ENCODE data around the gene GOLPH3L.
"Not testable (repeated sequence)": the region's sequence is repeated elsewhere in the genome, so short reads cannot be mapped to it uniquely, and the experiment has no call there.

The GOLPH3L gene

GRCh38 chr1:150688763-150689162, 8.2 kb downstream of the GOLPH3L start:
- no peak overlapping the region for H3K27ac Mint-ChIP-seq
- no peak overlapping the region for H3K4me3 Mint-ChIP-seq
- H3K27me3 Mint-ChIP-seq, result no peaks in the 10 kb centered on the region
- H3K4me1 Mint-ChIP-seq (ENCODE audit: low read depth), result no peaks in the 10 kb centered on the region
- intact Hi-C loops (cut with micrococcal nuclease), result no loop called here
- no peaks in the 10 kb centered on the region for H3K9me3 Mint-ChIP-seq
- peaks cover 41% of the 10 kb centered on the region for H3K36me3 Mint-ChIP-seq (ENCODE audit: low read depth)

DNA sequence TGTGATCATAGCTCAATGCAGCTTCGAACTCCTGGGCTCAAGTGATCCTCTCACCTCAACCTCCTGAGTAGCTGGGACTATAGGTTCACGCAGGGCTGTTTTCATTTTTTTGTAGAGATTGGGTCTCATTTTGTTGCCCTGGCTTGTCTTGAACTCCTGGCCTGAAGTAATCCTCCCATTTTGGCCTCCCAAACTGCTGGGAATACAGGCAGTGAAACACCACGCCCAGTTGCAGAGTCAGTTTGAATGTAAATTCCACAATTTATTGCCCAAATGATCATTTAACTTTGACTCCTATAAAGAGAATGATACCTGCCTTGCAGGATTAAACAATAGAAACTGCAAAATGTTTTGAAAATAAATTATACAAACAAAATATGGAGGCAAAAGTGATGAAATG, 10.7 kb downstream of the GOLPH3L start:
- peaks cover 30% of the 10 kb centered on the region for H3K36me3 Mint-ChIP-seq (ENCODE audit: low read depth)
- no peaks in the 10 kb centered on the region for H3K4me1 Mint-ChIP-seq (ENCODE audit: low read depth)
- H3K27me3 Mint-ChIP-seq, result no peaks in the 10 kb centered on the region
- no peaks in the 10 kb centered on the region for H3K9me3 Mint-ChIP-seq
- intact Hi-C loops (cut with micrococcal nuclease), result no loop called here
- no peak overlapping the region for H3K27ac Mint-ChIP-seq
- no peak overlapping the region for H3K4me3 Mint-ChIP-seq

GRCh38 chr1:150683914-150684313, 13.0 kb downstream of the GOLPH3L start:
- no peaks in the 10 kb centered on the region for H3K9me3 Mint-ChIP-seq
- H3K4me3 Mint-ChIP-seq, result no peak overlapping the region
- intact Hi-C loops (cut with micrococcal nuclease), result no loop called here
- H3K27me3 Mint-ChIP-seq, result no peaks in the 10 kb centered on the region
- no peak overlapping the region for H3K27ac Mint-ChIP-seq
- peaks cover 21% of the 10 kb centered on the region for H3K36me3 Mint-ChIP-seq (ENCODE audit: low read depth)
- no peaks in the 10 kb centered on the region for H3K4me1 Mint-ChIP-seq (ENCODE audit: low read depth)

- Mint-ChIP-seq H3K4me1 (ENCODE audit: low read depth) (no peaks in the 10 kb centered on the region), H3K27me3 (no peaks in the 10 kb centered on the region), H3K9me3 (no peaks in the 10 kb centered on the region), H3K27ac (no peak overlapping the region), H3K4me3 (no peak overlapping the region), H3K36me3 (ENCODE audit: low read depth) (peaks cover 5% of the 10 kb centered on the region)
- intact Hi-C loops (cut with micrococcal nuclease), result no loop called here
Measured at GRCh38 chr1:150678988-150679387, 18.0 kb downstream of the GOLPH3L start.

GRCh38 chr1:150674881-150675280, 22.1 kb downstream of the GOLPH3L start:
- Mint-ChIP-seq H3K27ac (no peak overlapping the region), H3K4me3 (no peak overlapping the region), H3K4me1 (ENCODE audit: low read depth) (no peaks in the 10 kb centered on the region), H3K36me3 (ENCODE audit: low read depth) (peaks cover 15% of the 10 kb centered on the region), H3K9me3 (no peaks in the 10 kb centered on the region), H3K27me3 (no peaks in the 10 kb centered on the region)
- intact Hi-C loops (cut with micrococcal nuclease), result no loop called here

DNA sequence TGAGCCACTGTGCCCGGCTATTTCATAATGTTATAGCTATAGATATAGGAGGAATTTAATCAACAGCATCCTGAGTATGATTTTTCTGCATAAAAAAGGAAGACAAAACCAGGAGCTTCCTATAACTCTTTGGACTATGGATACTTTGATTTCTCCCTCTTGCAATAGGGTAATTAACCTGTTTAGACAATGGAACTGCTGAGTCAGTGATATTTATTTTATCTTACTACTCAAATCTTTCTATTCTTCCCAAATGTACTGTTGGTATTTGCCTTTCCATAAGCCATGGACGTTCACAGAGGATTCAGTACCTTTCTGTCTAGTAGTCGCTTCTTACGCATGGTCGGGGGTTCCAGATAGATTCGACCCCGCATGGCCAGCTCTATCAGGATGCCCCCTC, 33.6 kb downstream of the GOLPH3L start:
- Mint-ChIP-seq H3K27me3 (no peaks in the 10 kb centered on the region), H3K36me3 (ENCODE audit: low read depth) (peaks cover 70% of the 10 kb centered on the region), H3K27ac (no peak overlapping the region), H3K4me3 (no peak overlapping the region), H3K9me3 (no peaks in the 10 kb centered on the region), H3K4me1 (ENCODE audit: low read depth) (peaks cover 12% of the 10 kb centered on the region)
- intact Hi-C loops (cut with micrococcal nuclease), result no loop called here

DNA sequence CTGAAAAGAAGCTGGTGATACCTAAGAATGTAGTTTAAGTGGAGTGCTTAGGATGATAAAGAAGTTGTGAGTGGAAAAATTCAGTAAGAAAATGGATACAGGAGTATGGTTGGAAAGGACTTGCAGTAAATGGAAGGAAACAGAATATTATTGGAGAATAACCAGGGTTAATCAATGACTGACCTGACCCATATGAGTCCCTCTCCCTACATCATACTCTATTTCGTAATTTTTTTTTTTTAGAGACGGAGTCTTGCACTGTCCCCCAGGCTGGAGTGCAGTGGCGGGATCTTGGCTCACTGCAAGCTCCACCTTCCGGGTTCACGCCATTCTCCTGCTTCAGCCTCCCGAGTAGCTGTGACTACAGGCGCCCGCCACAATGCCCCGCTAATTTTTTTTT, 34.1 kb downstream of the GOLPH3L start:
- H3K27ac Mint-ChIP-seq, result no peak overlapping the region
- intact Hi-C loops (cut with micrococcal nuclease), result no loop called here
- H3K27me3 Mint-ChIP-seq, result no peaks in the 10 kb centered on the region
- no peaks in the 10 kb centered on the region for H3K9me3 Mint-ChIP-seq
- no peak overlapping the region for H3K4me3 Mint-ChIP-seq
- peaks cover 13% of the 10 kb centered on the region for H3K4me1 Mint-ChIP-seq (ENCODE audit: low read depth)
- peaks cover 70% of the 10 kb centered on the region for H3K36me3 Mint-ChIP-seq (ENCODE audit: low read depth)

- H3K4me3 Mint-ChIP-seq, result no peak overlapping the region
- intact Hi-C loops (cut with micrococcal nuclease), result no loop called here
- peaks cover 12% of the 10 kb centered on the region for H3K4me1 Mint-ChIP-seq (ENCODE audit: low read depth)
- H3K27ac Mint-ChIP-seq, result no peak overlapping the region
- H3K27me3 Mint-ChIP-seq, result no peaks in the 10 kb centered on the region
- peaks cover 64% of the 10 kb centered on the region for H3K36me3 Mint-ChIP-seq (ENCODE audit: low read depth)
- H3K9me3 Mint-ChIP-seq, result no peaks in the 10 kb centered on the region
Measured at GRCh38 chr1:150661156-150661555, 35.8 kb downstream of the GOLPH3L start.

- no peaks in the 10 kb centered on the region for H3K27me3 Mint-ChIP-seq
- no peak overlapping the region for H3K27ac Mint-ChIP-seq
- H3K4me1 Mint-ChIP-seq (ENCODE audit: low read depth), result peaks cover 7% of the 10 kb centered on the region
- intact Hi-C loops (cut with micrococcal nuclease), result no loop called here
- peaks cover 60% of the 10 kb centered on the region for H3K36me3 Mint-ChIP-seq (ENCODE audit: low read depth)
- H3K9me3 Mint-ChIP-seq, result no peaks in the 10 kb centered on the region
- H3K4me3 Mint-ChIP-seq, result no peak overlapping the region
Measured at GRCh38 chr1:150660584-150660983, 36.4 kb downstream of the GOLPH3L start.

DNA sequence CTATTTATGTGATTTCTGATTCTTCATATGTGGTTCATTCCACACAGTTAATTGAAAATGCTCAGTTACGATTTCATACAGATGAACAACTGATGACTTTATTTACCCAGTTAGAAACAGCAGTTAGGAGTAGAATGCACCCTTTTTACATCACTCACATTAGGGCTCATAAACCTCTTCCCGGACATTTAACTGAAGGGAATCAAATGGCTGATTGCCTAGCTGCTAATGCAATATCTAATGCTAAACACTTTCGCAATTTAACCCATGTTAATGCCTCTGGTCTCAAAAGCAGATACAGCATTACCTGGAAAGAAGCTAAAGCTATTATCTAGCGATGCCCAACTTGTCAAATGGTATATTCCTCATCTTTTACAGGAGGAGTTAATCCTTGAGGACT, 39.9 kb downstream of the GOLPH3L start:
- intact Hi-C loops (cut with micrococcal nuclease); H3K9me3 Mint-ChIP-seq; H3K27ac Mint-ChIP-seq; H3K27me3 Mint-ChIP-seq; H3K4me3 Mint-ChIP-seq; H3K4me1 Mint-ChIP-seq (ENCODE audit: low read depth): not testable (repeated sequence)
- peaks cover 45% of the 10 kb centered on the region for H3K36me3 Mint-ChIP-seq (ENCODE audit: low read depth)

GRCh38 chr1:150654635-150655034, 42.3 kb downstream of the GOLPH3L start:
- H3K27me3 Mint-ChIP-seq; H3K27ac Mint-ChIP-seq; H3K4me3 Mint-ChIP-seq; intact Hi-C loops (cut with micrococcal nuclease); H3K9me3 Mint-ChIP-seq: not testable (repeated sequence)
- peaks cover 34% of the 10 kb centered on the region for H3K36me3 Mint-ChIP-seq (ENCODE audit: low read depth)
- H3K4me1 Mint-ChIP-seq (ENCODE audit: low read depth), result peaks cover 13% of the 10 kb centered on the region

DNA sequence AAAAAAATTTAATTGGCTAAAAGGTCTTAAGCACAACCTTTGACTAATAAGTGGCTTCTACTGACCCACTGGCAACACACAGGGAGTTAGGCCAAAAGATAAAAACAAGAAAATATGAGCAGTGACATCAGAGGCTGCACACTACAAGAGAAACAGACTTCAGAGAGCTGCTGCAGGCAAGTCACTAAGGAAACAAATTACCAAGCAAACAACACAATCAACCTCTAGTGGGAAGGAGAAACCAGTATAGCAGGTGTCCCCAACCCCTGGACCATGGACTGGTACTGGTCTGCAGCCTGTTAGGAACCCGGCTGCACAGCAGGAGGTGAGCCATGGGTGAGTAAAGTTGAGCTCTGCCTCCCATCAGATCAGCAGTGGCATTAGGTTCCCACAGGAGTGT, 46.8 kb downstream of the GOLPH3L start:
- H3K27me3 Mint-ChIP-seq, result no peaks in the 10 kb centered on the region
- H3K27ac Mint-ChIP-seq, result no peak overlapping the region
- no peak overlapping the region for H3K4me3 Mint-ChIP-seq
- intact Hi-C loops (cut with micrococcal nuclease), result no loop called here
- no peaks in the 10 kb centered on the region for H3K9me3 Mint-ChIP-seq
- peaks cover 8% of the 10 kb centered on the region for H3K4me1 Mint-ChIP-seq (ENCODE audit: low read depth)
- peaks cover 51% of the 10 kb centered on the region for H3K36me3 Mint-ChIP-seq (ENCODE audit: low read depth)

GRCh38 chr1:150649441-150650075, 47.4 kb downstream of the GOLPH3L start:
- no peak overlapping the region for H3K4me3 Mint-ChIP-seq
- no peaks in the 10 kb centered on the region for H3K9me3 Mint-ChIP-seq
- intact Hi-C loops (cut with micrococcal nuclease), result no loop called here
- no peak overlapping the region for H3K27ac Mint-ChIP-seq
- peaks cover 8% of the 10 kb centered on the region for H3K4me1 Mint-ChIP-seq (ENCODE audit: low read depth)
- no peaks in the 10 kb centered on the region for H3K27me3 Mint-ChIP-seq
- peaks cover 47% of the 10 kb centered on the region for H3K36me3 Mint-ChIP-seq (ENCODE audit: low read depth)

DNA sequence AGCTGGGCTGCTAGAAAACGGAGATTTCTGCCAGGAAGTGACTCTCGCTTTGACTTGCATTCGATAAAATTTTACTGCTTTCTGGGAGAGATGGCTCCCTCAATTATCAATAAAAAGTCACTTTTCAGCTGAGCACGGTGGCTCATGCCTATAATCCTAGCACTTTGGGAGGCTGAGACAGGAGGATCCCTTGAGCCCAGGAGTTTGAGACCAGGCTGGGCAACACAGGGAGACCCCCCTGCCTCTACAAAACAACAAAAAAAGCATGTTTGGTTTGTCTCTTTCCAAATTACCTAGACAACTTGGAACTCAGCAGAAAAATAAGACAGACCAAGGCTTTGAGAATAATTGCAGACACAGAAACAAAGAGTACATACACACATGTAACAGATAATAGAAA, 54.7 kb downstream of the GOLPH3L start:
- H3K36me3 Mint-ChIP-seq (ENCODE audit: low read depth), result peaks cover 7% of the 10 kb centered on the region
- no peak overlapping the region for H3K4me3 Mint-ChIP-seq
- H3K9me3 Mint-ChIP-seq, result no peaks in the 10 kb centered on the region
- H3K27ac Mint-ChIP-seq, result no peak overlapping the region
- no peaks in the 10 kb centered on the region for H3K4me1 Mint-ChIP-seq (ENCODE audit: low read depth)
- intact Hi-C loops (cut with micrococcal nuclease), result no loop called here
- no peaks in the 10 kb centered on the region for H3K27me3 Mint-ChIP-seq

GRCh38 chr1:150641126-150641815, 55.7 kb downstream of the GOLPH3L start:
- intact Hi-C loops (cut with micrococcal nuclease); H3K36me3 Mint-ChIP-seq (ENCODE audit: low read depth); H3K4me3 Mint-ChIP-seq; H3K4me1 Mint-ChIP-seq (ENCODE audit: low read depth); H3K27ac Mint-ChIP-seq; H3K9me3 Mint-ChIP-seq; H3K27me3 Mint-ChIP-seq: not testable (repeated sequence)

All from dendritic cell treated with granulocyte-macrophage colony-stimulating factor and Interleukin-4, amounts not matched to agents 40 ng/mL and 50 ng/mL, for 4 days (primary cell).